ENCODE measurements around the gene RPS16.
"Not testable (repeated sequence)": the region's sequence is repeated elsewhere in the genome, so short reads cannot be mapped to it uniquely, and the experiment has no call there.

The RPS16 gene

GRCh38 chr19:39435499-39436349 lies at the start of gene RPS16:
Gene RPS16 (minus strand): TSS chr19:39435949. CDS start chr19:39435895, 54 bp downstream.
- peaks cover 19% of the 10 kb centered on the region for H3K4me1 ChIP-seq (ENCODE audit: control insufficient read depth, insufficient read depth, low read length)
- peak within 1 kb of the TSS; percentile 99 for H3K4me3 ChIP-seq (ENCODE audit: low read depth, low read length)
- H3K27ac ChIP-seq (ENCODE audit: low read depth, low read length) = peak within 1 kb of the TSS; percentile 97
- H3K27me3 ChIP-seq (ENCODE audit: control insufficient read depth, insufficient read depth, low read length) = no peaks in the 10 kb centered on the region
- peak within 1 kb of the TSS; percentile 100 for H3K9ac ChIP-seq (ENCODE audit: low read length)
- H3K36me3 ChIP-seq (ENCODE audit: control insufficient read depth, insufficient read depth, low read length) = peaks cover 34% of the 10 kb centered on the region
- no peaks in the 10 kb centered on the region for H3K9me3 ChIP-seq (ENCODE audit: control insufficient read depth, insufficient read depth, low read depth, low read length)

DNA sequence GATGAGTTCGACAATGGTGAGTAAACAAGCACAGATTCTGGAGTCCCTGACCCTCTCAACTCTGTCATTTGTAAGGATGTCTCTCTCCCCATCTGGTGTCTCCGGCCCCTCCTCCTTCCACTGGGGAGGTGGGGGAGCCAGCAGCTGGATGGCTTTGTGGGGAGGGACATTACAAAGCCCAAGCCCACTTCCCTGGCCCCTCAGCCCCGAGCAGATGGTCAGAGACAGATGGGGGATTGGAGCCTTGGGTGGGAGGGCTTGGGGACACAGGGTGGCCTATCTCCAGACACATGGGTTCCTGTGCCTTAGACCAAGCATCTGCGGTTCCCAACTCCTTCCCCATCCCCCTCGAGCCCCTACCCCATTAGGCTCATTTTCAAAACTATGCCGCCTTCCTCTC lies 47.4 kb upstream of the RPS16 start:
- Histone ChIP-seq H3K36me3 (ENCODE audit: control insufficient read depth, insufficient read depth, low read length) (peaks cover 54% of the 10 kb centered on the region), H3K4me1 (ENCODE audit: control insufficient read depth, insufficient read depth, low read length) (peaks cover 16% of the 10 kb centered on the region), H3K9ac (ENCODE audit: low read length) (no peak overlapping the region)

GRCh38 chr19:39481676-39482075 lies 45.9 kb upstream of the RPS16 start:
- Histone ChIP-seq H3K4me1 (ENCODE audit: control insufficient read depth, insufficient read depth, low read length) (peaks cover 16% of the 10 kb centered on the region), H3K27ac (ENCODE audit: low read depth, low read length) (peak overlapping the region; percentile 97; the same call in 1 of the 2 replicates), H3K27me3 (ENCODE audit: control insufficient read depth, insufficient read depth, low read length) (no peaks in the 10 kb centered on the region), H3K9me3 (ENCODE audit: control insufficient read depth, insufficient read depth, low read depth, low read length) (no peaks in the 10 kb centered on the region), H3K9ac (ENCODE audit: low read length) (peak overlapping the region; percentile 98), H3K4me3 (ENCODE audit: low read depth, low read length) (peak overlapping the region; percentile 95), H3K36me3 (ENCODE audit: control insufficient read depth, insufficient read depth, low read length) (peaks cover 46% of the 10 kb centered on the region)

More for the DNA sequence above, 47.4 kb upstream of the RPS16 start:
- H3K9me3 ChIP-seq (ENCODE audit: control insufficient read depth, insufficient read depth, low read depth, low read length) = no peaks in the 10 kb centered on the region
- no peak overlapping the region for H3K27ac ChIP-seq (ENCODE audit: low read depth, low read length)
- H3K27me3 ChIP-seq (ENCODE audit: control insufficient read depth, insufficient read depth, low read length) = no peaks in the 10 kb centered on the region
- no peak overlapping the region for H3K4me3 ChIP-seq (ENCODE audit: low read depth, low read length)

- Histone ChIP-seq H3K36me3 (ENCODE audit: control insufficient read depth, insufficient read depth, low read length) (peaks cover 46% of the 10 kb centered on the region), H3K27me3 (ENCODE audit: control insufficient read depth, insufficient read depth, low read length) (no peaks in the 10 kb centered on the region)
Measured at GRCh38 chr19:39481229-39481545, 45.4 kb upstream of the RPS16 start.

GRCh38 chr19:39480337-39481228 lies 44.8 kb upstream of the RPS16 start, which contains the start of gene TIMM50:
Gene TIMM50 (plus strand): TSS chr19:39480838. CDS start chr19:39480854, 16 bp downstream.
- H3K9me3 ChIP-seq (ENCODE audit: control insufficient read depth, insufficient read depth, low read depth, low read length) = no peaks in the 10 kb centered on the region
- peaks cover 16% of the 10 kb centered on the region for H3K4me1 ChIP-seq (ENCODE audit: control insufficient read depth, insufficient read depth, low read length)
- peak within 1 kb of the TSS; percentile 97 for H3K27ac ChIP-seq (ENCODE audit: low read depth, low read length)
- no peaks in the 10 kb centered on the region for H3K27me3 ChIP-seq (ENCODE audit: control insufficient read depth, insufficient read depth, low read length)
- peaks cover 46% of the 10 kb centered on the region for H3K36me3 ChIP-seq (ENCODE audit: control insufficient read depth, insufficient read depth, low read length)
- peak within 1 kb of the TSS; percentile 95 for H3K4me3 ChIP-seq (ENCODE audit: low read depth, low read length)
- H3K9ac ChIP-seq (ENCODE audit: low read length) = peak within 1 kb of the TSS; percentile 98

More at GRCh38 chr19:39481229-39481545, 45.4 kb upstream of the RPS16 start:
- Histone ChIP-seq H3K9me3 (ENCODE audit: control insufficient read depth, insufficient read depth, low read depth, low read length) (no peaks in the 10 kb centered on the region), H3K27ac (ENCODE audit: low read depth, low read length) (peak overlapping the region; percentile 97), H3K4me3 (ENCODE audit: low read depth, low read length) (peak overlapping the region; percentile 95), H3K4me1 (ENCODE audit: control insufficient read depth, insufficient read depth, low read length) (peaks cover 16% of the 10 kb centered on the region), H3K9ac (ENCODE audit: low read length) (peak overlapping the region; percentile 98)

DNA sequence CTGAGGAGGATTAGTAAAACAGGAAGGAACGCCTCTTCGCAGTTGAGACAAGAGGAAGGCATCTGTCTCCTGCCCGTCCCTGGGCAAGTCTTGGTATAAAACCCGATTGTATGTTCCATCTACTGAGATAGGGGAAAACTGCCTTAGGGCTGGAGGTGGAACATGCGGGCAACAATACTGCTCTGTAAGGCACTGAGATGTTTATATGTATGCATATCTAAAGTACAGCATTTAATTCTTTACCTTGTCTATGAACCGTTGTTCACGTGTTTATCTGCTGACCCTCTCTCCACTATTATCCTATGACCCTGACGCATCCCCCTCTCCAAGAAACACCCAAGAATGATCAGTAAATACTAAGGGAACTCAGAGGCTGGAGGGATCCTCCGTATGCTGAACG lies 44.2 kb upstream of the RPS16 start:
- peak overlapping the region; percentile 24 for H3K9ac ChIP-seq (ENCODE audit: low read length)
- no peaks in the 10 kb centered on the region for H3K9me3 ChIP-seq (ENCODE audit: control insufficient read depth, insufficient read depth, low read depth, low read length)
- peaks cover 16% of the 10 kb centered on the region for H3K4me1 ChIP-seq (ENCODE audit: control insufficient read depth, insufficient read depth, low read length)
- peaks cover 41% of the 10 kb centered on the region for H3K36me3 ChIP-seq (ENCODE audit: control insufficient read depth, insufficient read depth, low read length)
- H3K27ac ChIP-seq (ENCODE audit: low read depth, low read length) = no peak overlapping the region
- peak overlapping the region; percentile 95 for H3K4me3 ChIP-seq (ENCODE audit: low read depth, low read length)
- no peaks in the 10 kb centered on the region for H3K27me3 ChIP-seq (ENCODE audit: control insufficient read depth, insufficient read depth, low read length)

DNA sequence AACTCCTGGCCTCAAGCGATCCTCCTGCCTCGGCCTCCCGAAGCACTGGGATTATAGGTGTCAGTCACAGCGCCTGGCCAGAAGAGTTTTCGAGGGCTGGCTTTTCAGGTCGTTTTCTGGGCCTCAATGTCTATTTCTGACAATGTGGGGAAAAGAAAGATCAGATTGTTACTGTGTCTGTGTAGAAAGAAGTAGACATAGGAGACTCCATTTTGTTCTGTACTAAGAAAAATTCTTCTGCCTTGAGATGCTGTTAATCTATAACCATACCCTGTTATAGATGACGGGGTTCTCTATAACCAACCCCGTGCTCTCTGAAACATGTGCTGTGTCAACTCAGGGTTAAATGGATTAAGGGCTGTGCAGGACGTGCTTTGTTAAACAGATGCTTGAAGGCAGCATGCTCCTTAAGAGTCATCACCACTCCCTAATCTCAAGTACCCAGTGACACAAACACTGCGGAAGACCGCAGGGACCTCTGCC lies 43.6 kb upstream of the RPS16 start:
- not testable (repeated sequence) for H3K27me3 ChIP-seq (ENCODE audit: control insufficient read depth, insufficient read depth, low read length); H3K4me3 ChIP-seq (ENCODE audit: low read depth, low read length); H3K27ac ChIP-seq (ENCODE audit: low read depth, low read length); H3K9me3 ChIP-seq (ENCODE audit: control insufficient read depth, insufficient read depth, low read depth, low read length); H3K9ac ChIP-seq (ENCODE audit: low read length)
- H3K36me3 ChIP-seq (ENCODE audit: control insufficient read depth, insufficient read depth, low read length) = peaks cover 42% of the 10 kb centered on the region
- H3K4me1 ChIP-seq (ENCODE audit: control insufficient read depth, insufficient read depth, low read length) = peaks cover 16% of the 10 kb centered on the region

- Histone ChIP-seq H3K27me3 (ENCODE audit: control insufficient read depth, insufficient read depth, low read length) (no peaks in the 10 kb centered on the region), H3K4me3 (ENCODE audit: low read depth, low read length) (no peak overlapping the region), H3K9me3 (ENCODE audit: control insufficient read depth, insufficient read depth, low read depth, low read length) (no peaks in the 10 kb centered on the region), H3K36me3 (ENCODE audit: control insufficient read depth, insufficient read depth, low read length) (peaks cover 56% of the 10 kb centered on the region), H3K4me1 (ENCODE audit: control insufficient read depth, insufficient read depth, low read length) (peaks cover 8% of the 10 kb centered on the region), H3K27ac (ENCODE audit: low read depth, low read length) (no peak overlapping the region), H3K9ac (ENCODE audit: low read length) (no peak overlapping the region)
Measured at GRCh38 chr19:39475748-39476147, 40.0 kb upstream of the RPS16 start.

- H3K36me3 ChIP-seq (ENCODE audit: control insufficient read depth, insufficient read depth, low read length) = peaks cover 72% of the 10 kb centered on the region
Measured at GRCh38 chr19:39474139-39474620, 38.4 kb upstream of the RPS16 start.

DNA sequence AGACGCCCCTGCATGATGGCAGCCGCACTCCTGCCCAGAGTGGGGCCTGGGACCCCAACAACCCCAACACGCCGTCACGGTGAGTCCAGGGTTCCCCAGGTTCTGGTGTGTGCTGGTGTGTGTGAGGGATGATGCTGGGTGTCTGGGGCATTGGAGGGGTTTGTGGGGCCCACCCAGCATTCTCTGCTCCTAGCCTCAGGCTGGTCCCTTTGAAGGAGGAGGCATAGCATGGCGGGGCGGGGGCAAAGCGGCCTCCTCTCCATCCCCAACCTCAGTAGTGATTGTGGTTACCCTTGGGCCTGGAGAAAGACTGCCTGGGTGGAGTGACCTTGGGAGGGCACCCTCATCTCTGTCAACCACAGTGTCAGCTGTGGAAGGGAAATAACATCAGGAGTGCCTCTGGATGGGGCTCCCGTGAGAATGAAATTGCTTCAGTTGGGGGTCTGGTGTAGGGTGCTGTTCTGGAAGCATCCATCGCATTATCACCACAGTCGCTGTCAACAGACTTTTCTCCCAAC lies 37.8 kb upstream of the RPS16 start:
- Histone ChIP-seq H3K9ac (ENCODE audit: low read length) (no peak overlapping the region), H3K9me3 (ENCODE audit: control insufficient read depth, insufficient read depth, low read depth, low read length) (no peaks in the 10 kb centered on the region), H3K4me1 (ENCODE audit: control insufficient read depth, insufficient read depth, low read length) (no peaks in the 10 kb centered on the region), H3K4me3 (ENCODE audit: low read depth, low read length) (no peak overlapping the region), H3K27me3 (ENCODE audit: control insufficient read depth, insufficient read depth, low read length) (no peaks in the 10 kb centered on the region), H3K27ac (ENCODE audit: low read depth, low read length) (no peak overlapping the region), H3K36me3 (ENCODE audit: control insufficient read depth, insufficient read depth, low read length) (peaks cover 79% of the 10 kb centered on the region)

More at GRCh38 chr19:39474139-39474620, 38.4 kb upstream of the RPS16 start:
- H3K27me3 ChIP-seq (ENCODE audit: control insufficient read depth, insufficient read depth, low read length) = no peaks in the 10 kb centered on the region
- H3K27ac ChIP-seq (ENCODE audit: low read depth, low read length) = no peak overlapping the region
- no peak overlapping the region for H3K9ac ChIP-seq (ENCODE audit: low read length)
- H3K9me3 ChIP-seq (ENCODE audit: control insufficient read depth, insufficient read depth, low read depth, low read length) = no peaks in the 10 kb centered on the region
- no peak overlapping the region for H3K4me3 ChIP-seq (ENCODE audit: low read depth, low read length)
- H3K4me1 ChIP-seq (ENCODE audit: control insufficient read depth, insufficient read depth, low read length) = no peaks in the 10 kb centered on the region
